ENCODE results near the gene CPNE9. TPM values are rescaled to one million over a fixed set of nuclear protein-coding genes. Genes with fewer than 3 reads are reported as not detected.
"Not testable (repeated sequence)": the region's sequence is repeated elsewhere in the genome, so short reads cannot be mapped to it uniquely, and the experiment has no call there.

Gene CPNE9
- total RNA-seq, 1 donor from 2014 or later = 54.6 TPM

GRCh38 chr3:9770276-9770812 lies 66.7 kb downstream of the CPNE9 start:
- DNase-seq = no peak
- Mint-ChIP-seq H3K9me3 (ENCODE audit: unreplicated experiment) (peaks cover 6% of the 10 kb centered on the region), H3K27ac (ENCODE audit: unreplicated experiment) (no peak overlapping the region), H3K4me1 (ENCODE audit: low read depth, unreplicated experiment) (peaks cover 12% of the 10 kb centered on the region), H3K4me3 (ENCODE audit: unreplicated experiment) (peak overlapping the region; percentile 67), H3K27me3 (ENCODE audit: unreplicated experiment) (peaks cover 11% of the 10 kb centered on the region), H3K36me3 (ENCODE audit: unreplicated experiment) (no peaks in the 10 kb centered on the region)
- TF ChIP-seq CTCF (IDR thresholded peaks at IDR 0.05; ENCODE audit: partially characterized antibody, unreplicated experiment) = no peak

GRCh38 chr3:9771007-9771406 lies 67.4 kb downstream of the CPNE9 start:
- not testable (repeated sequence) for DNase-seq; H3K36me3 Mint-ChIP-seq (ENCODE audit: unreplicated experiment); H3K9me3 Mint-ChIP-seq (ENCODE audit: unreplicated experiment); H3K4me3 Mint-ChIP-seq (ENCODE audit: unreplicated experiment); H3K27ac Mint-ChIP-seq (ENCODE audit: unreplicated experiment)
- peaks cover 12% of the 10 kb centered on the region for H3K4me1 Mint-ChIP-seq (ENCODE audit: low read depth, unreplicated experiment)
- peaks cover 11% of the 10 kb centered on the region for H3K27me3 Mint-ChIP-seq (ENCODE audit: unreplicated experiment)

DNA sequence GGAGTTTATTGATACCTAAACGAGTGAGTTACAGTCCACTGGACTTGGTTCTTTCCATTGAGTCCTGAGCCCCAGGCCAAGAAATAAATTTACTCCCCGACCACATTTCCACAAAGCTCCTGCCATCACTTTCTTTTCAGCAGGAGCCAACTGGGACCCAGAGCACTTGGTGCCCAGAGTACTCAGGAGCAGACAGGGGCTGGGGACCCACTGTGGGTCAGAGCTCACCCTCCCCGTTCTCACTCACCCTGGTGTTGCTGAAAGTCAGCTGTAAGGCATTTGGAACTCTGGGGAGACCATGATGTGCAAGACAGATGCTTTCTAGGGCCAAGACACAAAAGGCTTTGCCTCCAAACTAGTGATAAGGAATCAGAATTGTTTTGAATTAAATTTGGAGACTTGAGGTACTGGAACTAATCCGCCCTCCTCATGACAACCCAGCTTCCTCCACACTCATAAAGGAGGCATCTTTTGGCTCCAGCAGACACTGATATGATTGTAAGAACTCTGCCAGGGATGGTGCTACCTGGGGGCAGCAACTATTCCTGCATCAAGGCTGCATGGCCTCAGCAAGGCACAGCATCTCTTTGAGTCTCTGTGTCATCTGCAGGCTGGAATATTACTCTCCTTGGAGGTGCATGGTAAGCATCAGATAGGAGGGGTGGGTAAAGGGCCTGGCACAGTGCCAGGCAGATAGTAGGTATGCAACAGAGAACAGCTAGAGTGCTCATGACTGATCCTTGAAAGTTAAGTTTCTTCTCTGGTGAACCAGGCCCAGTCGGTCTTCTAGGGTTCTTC lies 73.5 kb downstream of the CPNE9 start:
- Mint-ChIP-seq H3K4me1 (ENCODE audit: low read depth, unreplicated experiment) (peaks cover 4% of the 10 kb centered on the region), H3K4me3 (ENCODE audit: unreplicated experiment) (no peak overlapping the region), H3K27me3 (ENCODE audit: unreplicated experiment) (peaks cover 2% of the 10 kb centered on the region), H3K36me3 (ENCODE audit: unreplicated experiment) (no peaks in the 10 kb centered on the region), H3K9me3 (ENCODE audit: unreplicated experiment) (no peaks in the 10 kb centered on the region), H3K27ac (ENCODE audit: unreplicated experiment) (no peak overlapping the region)
- DNase-seq = no peak
- no peak for TF ChIP-seq CTCF (IDR thresholded peaks at IDR 0.05; ENCODE audit: partially characterized antibody, unreplicated experiment)

DNA sequence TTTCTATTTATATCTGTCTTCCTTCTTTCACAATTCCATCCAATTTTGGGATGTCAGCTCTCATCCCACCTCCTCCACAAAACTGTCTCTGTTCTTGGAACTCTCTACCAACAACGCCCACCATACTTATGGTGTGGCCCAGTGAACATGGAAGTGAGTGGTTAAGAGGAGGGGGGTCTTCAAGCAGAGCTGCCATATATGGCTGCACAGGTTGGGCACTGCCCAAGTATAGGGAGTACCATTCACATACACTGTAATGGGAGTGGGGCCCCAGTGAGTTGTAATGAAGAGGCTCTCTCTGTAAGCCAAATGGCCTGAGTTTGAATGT lies 74.0 kb downstream of the CPNE9 start:
- peaks cover 2% of the 10 kb centered on the region for H3K27me3 Mint-ChIP-seq (ENCODE audit: unreplicated experiment)
- no peak for TF ChIP-seq CTCF (IDR thresholded peaks at IDR 0.05; ENCODE audit: partially characterized antibody, unreplicated experiment)
- peaks cover 4% of the 10 kb centered on the region for H3K4me1 Mint-ChIP-seq (ENCODE audit: low read depth, unreplicated experiment)
- H3K27ac Mint-ChIP-seq (ENCODE audit: unreplicated experiment) = no peak overlapping the region
- no peak for DNase-seq
- no peaks in the 10 kb centered on the region for H3K36me3 Mint-ChIP-seq (ENCODE audit: unreplicated experiment)
- H3K4me3 Mint-ChIP-seq (ENCODE audit: unreplicated experiment) = no peak overlapping the region
- no peaks in the 10 kb centered on the region for H3K9me3 Mint-ChIP-seq (ENCODE audit: unreplicated experiment)

DNA sequence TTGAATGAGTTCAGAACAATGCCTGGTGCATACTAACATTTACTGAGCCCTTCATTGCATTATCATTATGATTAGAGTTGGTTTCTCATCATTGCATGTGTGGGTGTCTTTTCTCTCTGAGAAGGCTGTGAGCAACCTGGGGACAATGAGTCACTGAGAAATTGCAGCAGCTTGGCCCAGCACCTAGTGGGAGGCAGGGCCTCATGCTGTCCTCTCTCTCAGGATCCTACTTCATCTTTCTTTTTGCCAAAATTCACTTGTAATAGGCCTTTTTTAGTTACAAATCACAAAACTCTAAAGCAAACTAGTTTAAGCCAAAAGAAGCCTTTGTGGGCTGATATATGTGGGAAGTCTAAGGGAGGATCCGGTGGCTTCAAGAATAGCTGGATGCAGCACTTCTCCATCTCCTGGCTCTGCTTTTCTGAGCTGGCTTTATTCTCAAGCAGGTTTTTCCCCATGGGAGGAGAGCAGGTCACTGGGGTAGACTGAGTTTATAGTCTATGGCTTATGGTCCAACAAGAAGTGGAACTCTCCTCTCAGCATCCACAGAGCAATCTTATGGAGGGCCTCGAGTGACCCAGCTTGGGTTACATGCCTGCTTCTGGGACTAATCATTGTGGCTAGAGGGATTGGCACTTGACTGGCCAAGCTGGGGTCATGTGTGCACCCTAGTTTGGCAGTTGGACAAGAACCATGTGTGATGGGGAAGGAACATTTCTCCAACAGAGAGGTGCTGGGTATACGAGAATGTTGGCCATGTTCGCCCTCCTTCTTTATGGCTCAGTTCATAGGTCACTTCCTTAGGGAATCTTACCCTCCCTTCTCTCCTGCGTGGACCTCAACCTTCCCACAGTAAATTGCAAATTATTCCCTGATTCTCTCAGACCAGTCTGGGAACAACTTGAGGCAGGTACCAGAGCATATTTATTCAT lies 74.8 kb downstream of the CPNE9 start:
- Mint-ChIP-seq H3K27me3 (ENCODE audit: unreplicated experiment) (peaks cover 2% of the 10 kb centered on the region), H3K4me1 (ENCODE audit: low read depth, unreplicated experiment) (peaks cover 4% of the 10 kb centered on the region), H3K4me3 (ENCODE audit: unreplicated experiment) (no peak overlapping the region), H3K36me3 (ENCODE audit: unreplicated experiment) (no peaks in the 10 kb centered on the region), H3K9me3 (ENCODE audit: unreplicated experiment) (no peaks in the 10 kb centered on the region), H3K27ac (ENCODE audit: unreplicated experiment) (no peak overlapping the region)
- no peak for DNase-seq
- no peak for TF ChIP-seq CTCF (IDR thresholded peaks at IDR 0.05; ENCODE audit: partially characterized antibody, unreplicated experiment)

Data from glutamatergic neuron (in vitro differentiated cells).